K562 treated with DMSO at 1 percent for 24 hours (cell line): ENCODE measurements around the gene AWAT2. TPM values are rescaled to one million over a fixed set of nuclear protein-coding genes. Genes with fewer than 3 reads are reported as not detected.

ENCODE experiments used
- total RNA-seq: library from RNA; unstranded; fragments of 300-600 nt; gene quantifications from 2 replicates; pipeline ENCODE4 v1.2.3, GENCODE V29; 2022; ENCODE audit warnings: low read depth; ENCODE audit not compliant: insufficient read depth

AWAT2 gene, protein sequence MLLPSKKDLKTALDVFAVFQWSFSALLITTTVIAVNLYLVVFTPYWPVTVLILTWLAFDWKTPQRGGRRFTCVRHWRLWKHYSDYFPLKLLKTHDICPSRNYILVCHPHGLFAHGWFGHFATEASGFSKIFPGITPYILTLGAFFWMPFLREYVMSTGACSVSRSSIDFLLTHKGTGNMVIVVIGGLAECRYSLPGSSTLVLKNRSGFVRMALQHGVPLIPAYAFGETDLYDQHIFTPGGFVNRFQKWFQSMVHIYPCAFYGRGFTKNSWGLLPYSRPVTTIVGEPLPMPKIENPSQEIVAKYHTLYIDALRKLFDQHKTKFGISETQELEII
- not detected in 2 replicates for total RNA-seq

DNA sequence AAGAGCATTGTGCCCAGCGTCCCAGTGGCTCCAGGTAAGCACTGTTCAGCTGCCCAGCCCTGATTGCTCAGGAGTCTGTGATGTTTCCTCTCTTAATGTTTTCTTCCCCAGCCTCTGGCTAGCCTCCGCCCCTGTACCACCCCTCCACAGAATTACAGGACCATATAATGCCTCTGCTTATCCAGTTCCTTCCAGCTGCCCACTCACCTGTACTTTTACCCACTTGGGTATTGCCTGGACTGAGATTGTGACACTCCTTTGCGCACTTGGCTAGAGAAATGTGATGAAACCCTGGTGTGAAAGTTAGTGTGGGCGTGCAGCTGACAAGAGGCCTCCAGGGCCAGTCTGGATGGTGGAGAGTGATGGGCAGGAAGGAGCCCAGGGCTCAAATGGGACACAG lies at the start of gene AWAT2:
Gene AWAT2, minus strand, starts transcription at position 14 of the 400 bp plus-strand sequence. Its CDS starts 6 bp downstream, at position 8.

DNA sequence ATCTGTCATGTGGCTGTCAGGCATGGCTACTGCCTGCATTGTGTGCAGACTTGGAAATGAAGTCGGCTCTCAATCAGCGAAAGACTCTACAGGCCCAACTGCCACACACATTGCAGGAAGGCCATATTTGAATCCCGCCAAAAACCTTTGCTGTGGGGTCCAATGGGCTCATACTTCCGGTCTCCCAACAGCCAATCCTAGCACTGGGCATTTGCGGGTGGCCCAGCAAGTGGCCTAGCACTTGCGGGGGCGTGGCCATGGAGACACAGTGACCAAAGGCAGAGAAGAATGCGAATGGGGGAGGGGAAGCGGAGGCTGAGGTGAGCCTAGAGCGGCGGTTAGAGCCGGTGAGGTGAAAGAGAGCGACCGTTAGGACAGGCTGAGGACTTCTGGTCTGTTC lies 12.3 kb upstream of the AWAT2 start, which contains the start of gene OTUD6A:
Gene OTUD6A, plus strand, starts transcription at position 382 of the 400 bp plus-strand sequence. CDS start 68 bp downstream, outside the sequence.

Other genes starting within 250 kb of the AWAT2 start
- gene OTUD6A, start 12.5 kb upstream of the AWAT2 start, total RNA-seq = 1.2 and 1.3 TPM in 2 replicates
- gene IGBP1, start 83.5 kb upstream of the AWAT2 start, total RNA-seq = 73.1 and 74.3 TPM in 2 replicates
- gene DGAT2L6, start 127.5 kb upstream of the AWAT2 start, total RNA-seq = not detected in 2 replicates
- not detected in 2 replicates for gene AWAT1, start 184.7 kb upstream of the AWAT2 start, total RNA-seq
- not detected in 2 replicates for gene P2RY4, start 210.3 kb upstream of the AWAT2 start, total RNA-seq
- gene ARR3, start 218.4 kb upstream of the AWAT2 start, total RNA-seq = not detected in 2 replicates
- gene RAB41, start 232.2 kb upstream of the AWAT2 start, total RNA-seq = not detected in 2 replicates
- gene PDZD11, start 240.0 kb upstream of the AWAT2 start, total RNA-seq = 43.2 and 43.4 TPM in 2 replicates
- 32.7 and 41.8 TPM in 2 replicates for gene KIF4A, start 240.2 kb upstream of the AWAT2 start, total RNA-seq